ENCODE data around the gene PRCP. TPM values are rescaled to one million over a fixed set of nuclear protein-coding genes. Genes with fewer than 3 reads are reported as not detected.
"Not testable (repeated sequence)": the region's sequence is repeated elsewhere in the genome, so short reads cannot be mapped to it uniquely, and the experiment has no call there.

PRCP gene
- total RNA-seq (ENCODE audit: insufficient read depth, low replicate concordance), result 52.2 TPM

- peak; percentile 95 for DNase-seq (ENCODE audit: low spot score)
Measured at GRCh38 chr11:82900277-82901164, at the start of gene PRCP. PRCP (minus strand) TSS chr11:82900430; CDS start chr11:82900402, 28 bp downstream.

GRCh38 chr11:82949352-82949751, 49.1 kb upstream of the PRCP start:
- no peak for DNase-seq (ENCODE audit: low spot score)

GRCh38 chr11:82945682-82946081, 45.5 kb upstream of the PRCP start:
- DNase-seq (ENCODE audit: low spot score), result no peak

GRCh38 chr11:82945041-82945440, 44.8 kb upstream of the PRCP start:
- not testable (repeated sequence) for DNase-seq (ENCODE audit: low spot score)

GRCh38 chr11:82944198-82944597, 44.0 kb upstream of the PRCP start:
- no peak for DNase-seq (ENCODE audit: low spot score)

GRCh38 chr11:82943430-82943829, 43.2 kb upstream of the PRCP start:
- not testable (repeated sequence) for DNase-seq (ENCODE audit: low spot score)

GRCh38 chr11:82942376-82942775, 42.1 kb upstream of the PRCP start:
- DNase-seq (ENCODE audit: low spot score), result no peak

GRCh38 chr11:82939456-82939855, 39.2 kb upstream of the PRCP start:
- no peak for DNase-seq (ENCODE audit: low spot score)

- DNase-seq (ENCODE audit: low spot score), result no peak
Measured at GRCh38 chr11:82937554-82937953, 37.3 kb upstream of the PRCP start.

GRCh38 chr11:82936261-82936660, 36.0 kb upstream of the PRCP start:
- no peak for DNase-seq (ENCODE audit: low spot score)

- no peak for DNase-seq (ENCODE audit: low spot score)
Measured at GRCh38 chr11:82932564-82932963, 32.3 kb upstream of the PRCP start.

GRCh38 chr11:82930734-82931133, 30.5 kb upstream of the PRCP start:
- DNase-seq (ENCODE audit: low spot score), result no peak

- DNase-seq (ENCODE audit: low spot score), result no peak
Measured at GRCh38 chr11:82930229-82930628, 30.0 kb upstream of the PRCP start.

- no peak for DNase-seq (ENCODE audit: low spot score)
Measured at GRCh38 chr11:82929121-82929520, 28.9 kb upstream of the PRCP start.

GRCh38 chr11:82927264-82927880, 27.1 kb upstream of the PRCP start:
- DNase-seq (ENCODE audit: low spot score), result peak; percentile 41

- no peak for DNase-seq (ENCODE audit: low spot score)
Measured at GRCh38 chr11:82924522-82925224, 24.4 kb upstream of the PRCP start.

- not testable (repeated sequence) for DNase-seq (ENCODE audit: low spot score)
Measured at GRCh38 chr11:82922396-82923173, 22.4 kb upstream of the PRCP start.

GRCh38 chr11:82920227-82920626, 20.0 kb upstream of the PRCP start:
- DNase-seq (ENCODE audit: low spot score), result not testable (repeated sequence)

- DNase-seq (ENCODE audit: low spot score), result not testable (repeated sequence)
Measured at GRCh38 chr11:82919786-82920185, 19.6 kb upstream of the PRCP start.

GRCh38 chr11:82909015-82909640, 8.9 kb upstream of the PRCP start:
- peak; percentile 59 for DNase-seq (ENCODE audit: low spot score)

- DNase-seq (ENCODE audit: low spot score), result no peak
Measured at GRCh38 chr11:82908311-82908710, 8.1 kb upstream of the PRCP start.

Data from umbilical cord (tissue), 2 donors.